Fibroblast of villous mesenchyme (primary cell): ENCODE measurements around the gene NUCB2. TPM values are rescaled to one million over a fixed set of nuclear protein-coding genes. Genes with fewer than 3 reads are reported as not detected.
A peak's percentile ranks its signal among the peaks of the same experiment; 100 is the strongest.
"Not testable (repeated sequence)": the region's sequence is repeated elsewhere in the genome, so short reads cannot be mapped to it uniquely, and the experiment has no call there.

ENCODE experiments used
- DNase-seq: peaks from one replicate; pipeline ENCODE4 v3.0.0-alpha.2; 2010; ENCODE audit warnings: low read depth
- H3K4me3 ChIP-seq: 2 replicates; pipeline ENCODE4 v1.5.1; 2011; ENCODE audit warnings: low read depth, mild to moderate bottlenecking, low read length
- total RNA-seq: library from RNA; depleted of rRNA; stranded (reverse); fragments of >200 nt; gene quantifications from 2 replicates; pipeline ENCODE4 v1.2.3, GENCODE V29; 2012
- TF ChIP-seq, protein P1 (sequence below): IDR thresholded peaks from 2 replicates; pipeline ENCODE4 v1.5.1; 2012; ENCODE audit warnings: low read depth, mild to moderate bottlenecking, low read length; ENCODE audit not compliant: insufficient read depth

Gene NUCB2
- total RNA-seq, result 79.9 and 91.5 TPM in 2 replicates

DNA sequence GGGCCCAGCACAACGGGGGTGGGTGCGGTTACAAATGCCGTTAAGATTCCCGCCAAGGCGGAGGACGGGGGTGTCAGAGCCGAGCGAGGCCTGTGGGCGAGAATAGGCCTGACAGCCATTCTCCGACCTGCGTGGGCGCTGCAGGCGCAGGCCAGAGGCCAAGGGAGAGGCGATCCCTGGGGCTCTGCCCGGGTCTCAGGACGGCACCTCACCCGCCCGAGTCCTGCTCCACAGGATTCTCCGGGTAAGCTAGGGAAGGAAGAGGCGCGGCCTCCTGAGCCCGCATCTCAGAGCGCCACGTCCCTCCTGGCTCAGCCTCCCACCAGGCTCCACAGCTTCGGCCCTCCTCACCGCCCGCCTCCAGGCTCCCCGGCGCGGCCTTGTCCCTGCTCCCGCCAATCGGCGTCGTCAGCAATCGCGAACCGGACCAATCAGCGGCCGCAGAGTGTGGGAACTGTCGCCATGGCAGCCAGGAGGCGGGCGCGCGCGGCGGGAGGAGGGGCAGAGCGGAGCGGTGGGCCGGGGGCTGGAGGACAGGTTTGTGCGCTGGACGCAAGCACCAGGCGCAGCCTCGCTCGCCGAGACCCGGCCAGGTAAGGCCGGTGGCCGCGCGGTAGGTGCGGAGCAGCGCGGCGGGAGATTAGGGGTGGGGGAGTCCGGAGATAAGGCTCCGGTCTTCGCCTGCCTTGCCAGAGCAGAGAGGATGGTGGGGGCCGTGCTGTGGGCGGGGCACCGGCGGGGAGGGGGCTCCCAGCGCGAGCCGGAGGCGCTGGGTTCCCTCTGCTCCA lies at the start of gene NUCB2:
NUCB2 (plus strand) TSS at position 504 of the 788 bp plus-strand sequence. CDS start 18,585 bp downstream, outside the sequence.
- peak; percentile 97 for DNase-seq
- peak within 1 kb of the TSS; percentile 94 for H3K4me3 ChIP-seq
- TF ChIP-seq, protein P1, sequence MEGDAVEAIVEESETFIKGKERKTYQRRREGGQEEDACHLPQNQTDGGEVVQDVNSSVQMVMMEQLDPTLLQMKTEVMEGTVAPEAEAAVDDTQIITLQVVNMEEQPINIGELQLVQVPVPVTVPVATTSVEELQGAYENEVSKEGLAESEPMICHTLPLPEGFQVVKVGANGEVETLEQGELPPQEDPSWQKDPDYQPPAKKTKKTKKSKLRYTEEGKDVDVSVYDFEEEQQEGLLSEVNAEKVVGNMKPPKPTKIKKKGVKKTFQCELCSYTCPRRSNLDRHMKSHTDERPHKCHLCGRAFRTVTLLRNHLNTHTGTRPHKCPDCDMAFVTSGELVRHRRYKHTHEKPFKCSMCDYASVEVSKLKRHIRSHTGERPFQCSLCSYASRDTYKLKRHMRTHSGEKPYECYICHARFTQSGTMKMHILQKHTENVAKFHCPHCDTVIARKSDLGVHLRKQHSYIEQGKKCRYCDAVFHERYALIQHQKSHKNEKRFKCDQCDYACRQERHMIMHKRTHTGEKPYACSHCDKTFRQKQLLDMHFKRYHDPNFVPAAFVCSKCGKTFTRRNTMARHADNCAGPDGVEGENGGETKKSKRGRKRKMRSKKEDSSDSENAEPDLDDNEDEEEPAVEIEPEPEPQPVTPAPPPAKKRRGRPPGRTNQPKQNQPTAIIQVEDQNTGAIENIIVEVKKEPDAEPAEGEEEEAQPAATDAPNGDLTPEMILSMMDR, result no peak

DNA sequence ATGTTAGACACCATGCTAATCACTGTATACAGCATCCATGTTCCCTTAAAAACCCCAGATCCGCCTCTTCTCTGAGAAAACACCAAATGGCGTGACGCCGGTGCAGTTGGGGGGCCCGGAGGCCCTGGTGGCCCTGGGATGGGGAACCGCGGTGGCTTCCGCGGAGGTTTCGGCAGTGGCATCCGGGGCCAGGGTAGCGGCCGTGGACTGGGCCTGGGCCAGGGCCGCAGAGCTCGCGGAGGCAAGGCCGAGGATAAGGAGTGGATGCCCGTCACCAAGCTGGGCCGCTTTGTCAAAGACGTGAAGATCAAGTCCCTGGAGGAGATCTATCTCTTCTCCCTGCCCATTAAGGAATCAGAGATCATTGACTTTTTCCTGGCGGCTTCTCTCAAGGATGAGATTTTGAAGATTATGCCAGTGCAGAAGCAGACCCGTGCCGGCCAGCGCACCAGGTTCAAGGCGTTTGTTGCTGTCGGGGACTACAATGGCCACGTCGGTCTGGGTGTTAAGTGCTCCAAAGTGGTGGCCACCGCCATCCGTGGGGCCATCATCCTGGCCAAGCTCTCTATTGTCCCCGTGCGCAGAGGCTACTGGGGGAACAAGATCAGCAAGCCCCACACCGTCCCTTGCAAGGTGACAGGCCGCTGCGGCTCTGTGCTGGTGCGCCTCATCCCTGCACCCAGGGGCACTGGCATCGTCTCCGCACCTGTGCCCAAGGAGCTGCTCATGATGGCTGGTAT lies 48.2 kb upstream of the NUCB2 start:
- not testable (repeated sequence) for DNase-seq, H3K4me3 ChIP-seq

DNA sequence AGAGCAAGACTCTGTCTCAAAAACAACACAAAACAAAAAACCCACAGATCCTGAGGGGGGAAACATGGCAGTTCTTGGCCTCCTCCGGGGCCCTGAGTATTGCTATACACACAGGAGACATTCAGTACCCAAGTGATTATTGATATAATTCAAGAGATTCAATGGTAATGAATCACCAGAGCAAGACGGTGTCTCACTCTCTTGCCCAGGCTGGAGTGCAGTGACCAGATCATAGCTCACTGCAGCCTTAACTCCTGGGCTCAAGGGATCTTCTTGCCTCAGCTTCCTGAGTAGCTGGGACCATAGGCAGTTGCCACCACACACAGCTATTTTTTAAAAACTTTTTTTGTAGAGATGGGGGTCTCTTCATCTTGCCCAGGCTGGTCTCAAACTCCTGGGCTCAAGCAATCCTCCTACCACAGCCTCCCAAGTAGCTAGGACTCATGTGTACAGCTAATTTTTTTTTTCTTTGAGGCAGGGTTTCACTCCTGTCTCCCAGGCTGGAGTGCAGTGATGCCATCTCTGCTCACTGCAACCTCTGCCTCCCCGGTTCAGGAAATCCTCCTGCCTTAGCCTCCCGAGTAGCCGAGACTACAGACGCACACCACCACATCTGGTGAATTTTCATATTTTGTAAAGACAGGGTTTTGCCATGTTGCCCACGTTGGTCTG lies 46.9 kb upstream of the NUCB2 start:
- H3K4me3 ChIP-seq, result no peak overlapping the region
- no peak for DNase-seq
- TF ChIP-seq, protein P1, result no peak

DNA sequence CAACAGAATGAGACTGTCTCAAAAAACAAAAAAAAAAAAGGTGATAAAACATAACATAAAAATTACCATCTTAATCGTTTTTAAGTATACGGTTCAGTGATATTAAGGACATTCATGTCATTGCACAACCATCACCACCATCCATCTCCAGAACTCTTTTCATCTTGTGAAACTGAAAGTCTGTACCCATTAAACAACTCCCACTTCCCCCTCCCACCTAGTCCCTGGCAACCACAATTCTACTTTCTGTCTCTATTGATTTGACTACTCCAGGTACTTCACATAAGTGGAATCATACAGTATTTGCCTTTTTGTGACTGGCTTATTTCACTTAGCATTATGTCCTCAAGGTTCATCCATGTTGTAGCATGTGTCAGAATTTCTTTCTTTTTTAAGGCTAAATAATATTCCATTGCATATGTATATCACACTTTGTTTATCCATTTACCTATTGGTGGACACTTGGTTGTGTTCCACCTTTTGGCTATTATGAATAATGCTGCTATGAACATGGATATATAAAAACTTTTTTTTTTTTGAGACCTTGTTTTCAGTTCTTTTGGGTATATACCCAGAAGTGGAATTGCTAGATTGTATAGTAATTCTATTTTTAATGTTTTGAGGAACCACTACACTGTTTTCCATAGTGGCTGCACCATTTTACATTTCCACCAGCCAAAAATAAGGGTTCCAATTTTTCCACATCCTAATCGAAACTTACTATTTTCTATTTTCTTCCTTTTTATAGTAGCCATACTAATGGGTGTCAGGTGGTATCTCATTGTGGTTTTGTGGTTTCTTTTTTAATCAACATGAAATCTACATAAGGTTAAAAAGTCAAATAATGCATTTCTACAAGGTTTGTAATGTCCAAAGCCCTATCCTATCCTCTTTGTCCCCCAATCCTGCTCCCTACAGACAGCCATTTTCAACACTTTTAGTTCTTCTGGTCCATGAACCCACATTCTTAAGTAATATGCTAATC lies 45.4 kb upstream of the NUCB2 start:
- TF ChIP-seq, protein P1, result no peak
- DNase-seq, result no peak
- H3K4me3 ChIP-seq, result no peak overlapping the region

DNA sequence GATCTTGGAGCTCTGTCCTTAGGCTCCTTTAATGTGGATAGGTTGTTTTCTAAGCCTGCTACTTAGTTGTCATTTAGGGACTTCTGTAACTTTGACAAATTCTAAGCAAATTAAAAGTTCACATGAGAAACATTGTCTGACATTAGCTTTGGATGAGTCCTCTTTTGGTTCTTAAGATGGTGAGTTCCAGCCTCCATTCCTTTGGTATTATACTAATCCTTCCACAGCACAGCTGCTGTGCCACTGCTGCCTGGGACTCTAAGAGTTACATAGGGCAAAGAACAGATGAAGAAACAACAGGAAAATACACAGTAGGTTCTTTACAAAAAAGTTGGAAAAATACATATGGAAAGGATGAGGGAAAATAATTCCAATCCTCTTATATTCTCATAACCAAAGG lies 43.4 kb upstream of the NUCB2 start:
- no peak overlapping the region for H3K4me3 ChIP-seq
- DNase-seq, result no peak
- TF ChIP-seq, protein P1, result no peak

DNA sequence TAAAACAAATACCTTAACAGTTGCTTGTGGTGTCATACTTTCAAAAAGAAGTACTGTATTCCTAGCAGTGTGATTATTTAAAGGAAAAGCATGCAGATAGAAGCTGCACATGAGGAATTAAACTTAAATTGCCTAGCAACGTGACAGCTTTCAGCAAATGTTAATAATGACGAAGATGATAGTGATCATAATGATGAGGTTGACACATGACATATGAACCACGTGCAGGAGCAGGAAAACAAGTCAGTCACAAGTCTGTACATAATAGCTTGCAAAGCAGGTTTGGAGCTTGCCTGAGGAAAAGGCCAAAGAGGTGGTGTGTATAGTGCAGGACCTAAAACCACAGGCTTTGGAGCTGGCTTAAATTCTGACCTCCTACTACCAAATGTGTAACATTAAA lies 38.2 kb upstream of the NUCB2 start:
- no peak for DNase-seq
- H3K4me3 ChIP-seq, result no peak overlapping the region
- TF ChIP-seq, protein P1, result no peak

DNA sequence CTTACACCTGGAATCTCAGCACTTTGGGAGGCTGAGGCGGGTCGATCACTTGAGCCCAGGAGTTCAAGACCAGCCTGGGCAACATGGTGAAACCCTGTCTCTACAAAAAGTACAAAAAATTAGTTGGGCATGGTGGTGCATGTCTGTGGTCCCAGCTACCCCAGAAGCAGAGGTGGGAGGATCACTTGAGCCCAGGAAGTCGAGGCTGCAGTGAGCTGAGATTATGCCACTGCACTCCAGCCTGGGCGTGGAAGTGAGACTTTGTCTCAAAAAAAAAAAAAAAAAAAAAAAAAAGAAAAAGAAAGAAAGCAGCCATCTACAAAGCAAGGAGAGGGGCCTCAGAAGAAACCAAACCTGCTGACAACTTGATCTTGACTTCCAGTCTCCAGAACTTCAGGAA lies 36.6 kb upstream of the NUCB2 start:
- not testable (repeated sequence) for H3K4me3 ChIP-seq, DNase-seq
